ENCODE measurements around the gene DNM2. TPM values are rescaled to one million over a fixed set of nuclear protein-coding genes. Genes with fewer than 3 reads are reported as not detected.
A peak's percentile ranks its signal among the peaks of the same experiment; 100 is the strongest.
"Not testable (repeated sequence)": the region's sequence is repeated elsewhere in the genome, so short reads cannot be mapped to it uniquely, and the experiment has no call there.

DNM2 gene
- polyA plus RNA-seq, result 109 TPM

GRCh38 chr19:10717356-10718204, at the start of gene DNM2:
Gene DNM2, plus strand, starts transcription at chr19:10718079. Its CDS starts 164 bp downstream, at chr19:10718243.
- Mint-ChIP-seq H3K9me3 (no peaks in the 10 kb centered on the region), H3K36me3 (no peaks in the 10 kb centered on the region), H3K27me3 (no peaks in the 10 kb centered on the region), H3K4me3 (peak within 1 kb of the TSS; percentile 87 to 97 (median 92)), H3K4me1 (peaks cover 16 to 22% (median 19%) of the 10 kb centered on the region in 3 donors), H3K27ac (peak within 1 kb of the TSS; percentile 72 to 91 (median 90))

GRCh38 chr19:10669246-10669645, 48.6 kb upstream of the DNM2 start:
- peaks cover 33 to 42% (median 34%) of the 10 kb centered on the region in 3 donors for H3K4me1 Mint-ChIP-seq
- no peaks in the 10 kb centered on the region for H3K27me3 Mint-ChIP-seq
- H3K36me3 Mint-ChIP-seq, result peaks cover 2% of the 10 kb centered on the region
- H3K4me3 Mint-ChIP-seq, result peak overlapping the region in 1 of 4 donors; percentile 51
- no peaks in the 10 kb centered on the region for H3K9me3 Mint-ChIP-seq
- peak overlapping the region in 1 of 3 donors; percentile 72 for H3K27ac Mint-ChIP-seq

- peaks cover 32 to 40% (median 33%) of the 10 kb centered on the region in 3 donors for H3K4me1 Mint-ChIP-seq
- H3K9me3 Mint-ChIP-seq, result no peaks in the 10 kb centered on the region
- H3K27me3 Mint-ChIP-seq, result no peaks in the 10 kb centered on the region
- peak overlapping the region in 1 of 3 donors; percentile 72 for H3K27ac Mint-ChIP-seq
- peak overlapping the region in 1 of 4 donors; percentile 85 for H3K4me3 Mint-ChIP-seq
- H3K36me3 Mint-ChIP-seq, result peaks cover 2% of the 10 kb centered on the region
Measured at GRCh38 chr19:10670182-10670581, 47.7 kb upstream of the DNM2 start.

GRCh38 chr19:10670876-10671804, 46.7 kb upstream of the DNM2 start:
- Mint-ChIP-seq H3K9me3 (no peaks in the 10 kb centered on the region), H3K4me1 (peaks cover 29 to 38% (median 33%) of the 10 kb centered on the region in 3 donors), H3K4me3 (no peak overlapping the region), H3K27me3 (no peaks in the 10 kb centered on the region), H3K27ac (peak overlapping the region; percentile 23 to 95 (median 60)), H3K36me3 (peaks cover 2% of the 10 kb centered on the region)

GRCh38 chr19:10671922-10672321, 46.0 kb upstream of the DNM2 start:
- not testable (repeated sequence) for H3K4me3 Mint-ChIP-seq, H3K9me3 Mint-ChIP-seq, H3K27me3 Mint-ChIP-seq, H3K27ac Mint-ChIP-seq, H3K36me3 Mint-ChIP-seq
- H3K4me1 Mint-ChIP-seq, result peaks cover 22 to 33% (median 32%) of the 10 kb centered on the region in 3 donors

- not testable (repeated sequence) for H3K4me3 Mint-ChIP-seq, H3K36me3 Mint-ChIP-seq, H3K27me3 Mint-ChIP-seq, H3K9me3 Mint-ChIP-seq
- Mint-ChIP-seq H3K27ac (peak overlapping the region in 2 of 3 donors; percentile 43 to 54), H3K4me1 (peaks cover 3 to 11% (median 10%) of the 10 kb centered on the region in 3 donors)
Measured at GRCh38 chr19:10675214-10675613, 42.7 kb upstream of the DNM2 start.

GRCh38 chr19:10677751-10678150, 40.1 kb upstream of the DNM2 start:
- Mint-ChIP-seq H3K4me1 (peaks cover 0 to 4% (median 3%) of the 10 kb centered on the region in 3 donors), H3K4me3 (no peak overlapping the region), H3K9me3 (peaks cover 0 to 1% (median 0%) of the 10 kb centered on the region in 3 donors), H3K27me3 (no peaks in the 10 kb centered on the region), H3K36me3 (peaks cover 2% of the 10 kb centered on the region), H3K27ac (no peak overlapping the region)

DNA sequence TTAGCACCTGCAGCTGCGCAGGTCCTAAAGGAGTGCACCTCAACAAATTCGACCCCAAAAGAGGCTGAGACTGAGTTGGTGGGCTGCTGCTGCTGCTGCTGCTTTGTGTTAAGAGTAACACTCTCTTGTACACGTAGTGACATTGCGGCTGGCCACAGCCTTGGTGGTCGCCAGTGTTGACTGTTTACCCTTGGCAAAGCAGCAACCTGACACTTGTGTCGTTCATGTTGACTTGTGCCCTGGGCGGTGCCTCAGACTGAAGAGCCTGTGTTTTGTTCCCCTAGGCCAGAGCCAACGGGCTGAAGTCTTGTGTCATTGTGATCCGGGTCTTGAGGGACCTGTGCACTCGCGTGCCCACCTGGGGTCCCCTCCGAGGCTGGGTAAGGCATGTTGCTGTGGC, 39.1 kb upstream of the DNM2 start:
- H3K27ac Mint-ChIP-seq, result peak overlapping the region in 2 of 3 donors; percentile 32 to 35
- H3K9me3 Mint-ChIP-seq, result peaks cover 0 to 1% (median 0%) of the 10 kb centered on the region in 3 donors
- H3K4me3 Mint-ChIP-seq, result no peak overlapping the region
- no peaks in the 10 kb centered on the region for H3K27me3 Mint-ChIP-seq
- peaks cover 0 to 2% (median 0%) of the 10 kb centered on the region in 3 donors for H3K4me1 Mint-ChIP-seq
- peaks cover 2% of the 10 kb centered on the region for H3K36me3 Mint-ChIP-seq

DNA sequence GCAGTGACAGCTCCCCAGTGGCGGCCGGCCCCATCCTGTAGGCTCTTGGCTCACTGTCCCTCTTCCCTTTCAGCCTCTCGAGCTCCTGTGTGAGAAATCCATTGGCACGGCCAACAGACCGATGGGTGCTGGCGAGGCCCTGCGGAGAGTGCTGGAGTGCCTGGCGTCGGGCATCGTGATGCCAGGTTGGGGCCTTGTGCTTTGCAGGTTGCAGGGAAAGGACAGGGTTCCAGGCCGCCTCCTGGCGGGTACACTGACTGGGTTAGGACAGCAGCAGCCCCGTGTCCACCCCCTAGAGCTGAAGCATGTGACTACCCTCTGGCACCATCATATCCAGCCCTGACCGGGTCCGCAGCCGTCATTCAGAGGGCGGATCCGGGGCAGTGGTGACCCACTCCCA, 38.1 kb upstream of the DNM2 start:
- peaks cover 0 to 2% (median 0%) of the 10 kb centered on the region in 3 donors for H3K4me1 Mint-ChIP-seq
- no peak overlapping the region for H3K4me3 Mint-ChIP-seq
- peaks cover 0 to 1% (median 0%) of the 10 kb centered on the region in 3 donors for H3K9me3 Mint-ChIP-seq
- peaks cover 2% of the 10 kb centered on the region for H3K36me3 Mint-ChIP-seq
- no peaks in the 10 kb centered on the region for H3K27me3 Mint-ChIP-seq
- peak overlapping the region in 1 of 3 donors; percentile 32 for H3K27ac Mint-ChIP-seq

GRCh38 chr19:10680545-10681135, 37.2 kb upstream of the DNM2 start:
- Mint-ChIP-seq H3K4me3 (peak overlapping the region in 1 of 4 donors; percentile 17), H3K36me3 (peaks cover 2% of the 10 kb centered on the region), H3K27me3 (no peaks in the 10 kb centered on the region), H3K9me3 (peaks cover 0 to 1% (median 0%) of the 10 kb centered on the region in 3 donors), H3K27ac (peak overlapping the region in 1 of 3 donors; percentile 73), H3K4me1 (no peaks in the 10 kb centered on the region)

DNA sequence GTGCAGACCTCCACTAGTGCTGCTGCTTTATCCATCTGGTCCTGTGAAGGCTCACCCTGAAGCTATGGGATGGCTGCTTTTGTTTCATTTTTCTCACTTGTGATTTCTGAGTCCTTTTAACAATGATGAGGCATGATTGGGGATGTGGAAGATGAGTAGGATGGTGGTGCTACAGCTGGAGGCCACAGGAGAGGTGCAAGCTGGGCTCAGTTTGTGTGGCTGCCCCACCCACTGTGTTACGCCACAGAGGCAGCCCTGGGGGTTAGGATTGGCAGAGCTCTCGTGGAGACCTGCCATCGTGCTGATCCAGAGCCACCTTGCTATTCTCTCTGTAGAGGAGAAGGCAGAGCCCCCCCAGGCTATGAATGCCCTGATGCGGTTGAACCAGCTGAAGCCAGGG, 36.2 kb upstream of the DNM2 start:
- no peaks in the 10 kb centered on the region for H3K4me1 Mint-ChIP-seq
- no peak overlapping the region for H3K4me3 Mint-ChIP-seq
- H3K36me3 Mint-ChIP-seq, result peaks cover 2% of the 10 kb centered on the region
- peaks cover 0 to 1% (median 0%) of the 10 kb centered on the region in 3 donors for H3K9me3 Mint-ChIP-seq
- H3K27me3 Mint-ChIP-seq, result no peaks in the 10 kb centered on the region
- peak overlapping the region in 2 of 3 donors; percentile 4 to 20 for H3K27ac Mint-ChIP-seq

DNA sequence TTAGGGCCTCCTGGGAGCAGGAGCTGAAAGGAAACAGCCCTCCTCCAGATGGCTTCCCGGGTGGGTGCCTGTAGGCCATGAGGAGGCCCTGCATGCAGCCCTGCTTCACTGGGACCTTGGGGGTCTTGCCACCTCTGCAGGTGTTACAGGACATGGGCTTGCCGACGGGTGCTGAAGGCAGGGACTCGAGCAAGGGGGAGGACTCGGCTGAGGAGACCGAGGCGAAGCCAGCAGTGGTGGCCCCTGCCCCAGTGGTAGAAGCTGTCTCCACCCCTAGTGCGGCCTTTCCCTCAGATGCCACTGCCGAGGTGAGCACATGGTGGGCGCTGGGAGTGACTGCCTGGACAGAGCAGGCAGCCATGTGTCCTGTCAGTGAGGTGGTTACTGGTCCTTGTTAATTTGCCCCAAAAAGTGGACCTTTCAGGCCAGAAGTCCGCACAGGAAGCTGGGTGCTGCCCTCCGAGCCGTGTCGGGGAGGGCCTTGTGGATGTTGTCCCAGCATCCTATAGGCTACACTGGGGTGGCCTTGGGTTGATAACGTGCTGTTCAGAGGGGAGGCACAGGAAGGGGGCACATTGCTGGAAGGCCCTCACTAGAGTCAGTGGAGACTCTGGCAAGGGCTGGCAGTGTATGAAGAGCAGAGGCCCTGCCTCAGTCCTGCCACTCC, 35.3 kb upstream of the DNM2 start:
- Mint-ChIP-seq H3K27me3 (no peaks in the 10 kb centered on the region), H3K4me1 (no peaks in the 10 kb centered on the region), H3K36me3 (peaks cover 2% of the 10 kb centered on the region), H3K27ac (peak overlapping the region in 1 of 3 donors; percentile 77), H3K4me3 (no peak overlapping the region), H3K9me3 (peaks cover 0 to 1% (median 0%) of the 10 kb centered on the region in 3 donors)

GRCh38 chr19:10683064-10683426, 34.8 kb upstream of the DNM2 start:
- H3K36me3 Mint-ChIP-seq, result peaks cover 2% of the 10 kb centered on the region

GRCh38 chr19:10683582-10683981, 34.3 kb upstream of the DNM2 start:
- H3K4me3 Mint-ChIP-seq, result no peak overlapping the region
- H3K36me3 Mint-ChIP-seq, result peaks cover 2% of the 10 kb centered on the region
- peaks cover 0 to 1% (median 0%) of the 10 kb centered on the region in 3 donors for H3K9me3 Mint-ChIP-seq
- H3K27ac Mint-ChIP-seq, result no peak overlapping the region
- H3K27me3 Mint-ChIP-seq, result no peaks in the 10 kb centered on the region
- H3K4me1 Mint-ChIP-seq, result no peaks in the 10 kb centered on the region

More at GRCh38 chr19:10683064-10683426, 34.8 kb upstream of the DNM2 start:
- H3K9me3 Mint-ChIP-seq, result peaks cover 0 to 1% (median 0%) of the 10 kb centered on the region in 3 donors
- H3K27me3 Mint-ChIP-seq, result no peaks in the 10 kb centered on the region
- H3K4me3 Mint-ChIP-seq, result no peak overlapping the region
- no peak overlapping the region for H3K27ac Mint-ChIP-seq
- H3K4me1 Mint-ChIP-seq, result no peaks in the 10 kb centered on the region
